Melanocyte of skin (primary cell): ENCODE data around the gene NR1D1. TPM values are rescaled to one million over a fixed set of nuclear protein-coding genes. Genes with fewer than 3 reads are reported as not detected.

Experiments used
- total RNA-seq, 2 donors: library from RNA; depleted of rRNA; stranded (reverse); fragments of >200 nt; gene quantifications; 2 replicates each; pipeline ENCODE4 v1.2.3, GENCODE V29; 2012

The NR1D1 gene
- total RNA-seq = 1 to 10 TPM; 2.4 to 3.3 TPM

GRCh38 chr17:40100419-40100668 lies at the start of gene NR1D1:
TSS of gene NR1D1 (minus strand) at chr17:40100589. CDS start at chr17:40100094, 495 bp downstream.

GRCh38 chr17:40121181-40122135 lies 21.1 kb upstream of the NR1D1 start, which contains the start of gene MSL1:
TSS of gene MSL1 (plus strand) at chr17:40121971. CDS start at chr17:40122613, 642 bp downstream.

GRCh38 chr17:40062329-40063186 lies 37.8 kb downstream of the NR1D1 start, which contains the start of gene THRA:
TSS of gene THRA (plus strand) at chr17:40062965. CDS start at chr17:40074489, 11,524 bp downstream.

Other genes with a start within 250 kb of the NR1D1 start
- not detected for gene IKZF3, start 236.3 kb downstream of the NR1D1 start, total RNA-seq
- gene ZPBP2, start 232.4 kb downstream of the NR1D1 start, total RNA-seq = not detected
- gene GSDMB, start 182.0 kb downstream of the NR1D1 start, total RNA-seq = 1 to 10 TPM; 1.7 to 2.0 TPM
- gene ORMDL3, start 173.0 kb downstream of the NR1D1 start, total RNA-seq = 10 to 100 TPM; 21.3 to 35.8 TPM
- gene LRRC3C, start 172.9 kb downstream of the NR1D1 start, total RNA-seq = not detected
- not detected for gene GSDMA, start 137.6 kb downstream of the NR1D1 start, total RNA-seq
- 100 to 1,000 TPM; 112 to 167 TPM for gene PSMD3, start 119.8 kb downstream of the NR1D1 start, total RNA-seq
- gene CSF3, start 85.1 kb downstream of the NR1D1 start, total RNA-seq = 1 to 10 TPM in 1 of 2 donors, not detected in 1; 1.0 TPM
- 10 to 100 TPM; 75.7 to 79.3 TPM for gene MED24, start 46.2 kb downstream of the NR1D1 start, total RNA-seq
- gene THRA, start 37.6 kb downstream of the NR1D1 start, total RNA-seq = 10 to 100 TPM; 24.1 to 27.0 TPM
- 10 to 100 TPM; 41.6 to 48.3 TPM for gene MSL1, start 21.4 kb upstream of the NR1D1 start, total RNA-seq
- gene CASC3, start 39.9 kb upstream of the NR1D1 start, total RNA-seq = 10 to 100 TPM; 34.4 to 34.6 TPM
- gene RAPGEFL1, start 76.9 kb upstream of the NR1D1 start, total RNA-seq = 1 to 10 TPM; 2.8 to 3.3 TPM
- gene WIPF2, start 118.7 kb upstream of the NR1D1 start, total RNA-seq = 1 to 10 TPM; 4.5 to 6.7 TPM
- 10 to 100 TPM; 17.6 to 59.9 TPM for gene CDC6, start 187.3 kb upstream of the NR1D1 start, total RNA-seq
- 10 to 100 TPM; 16.2 to 17.3 TPM for gene RARA, start 208.6 kb upstream of the NR1D1 start, total RNA-seq